GM12874 (cell line): ENCODE data around the gene PCSK5.

Experiments
- CTCF ChIP-seq: IDR thresholded peaks from 2 replicates; pipeline ENCODE4 v1.5.1; 2011; ENCODE audit warnings: low read depth, mild to moderate bottlenecking, control low read depth, low read length, moderate library complexity; ENCODE audit not compliant: insufficient read depth

PCSK5 gene

DNA sequence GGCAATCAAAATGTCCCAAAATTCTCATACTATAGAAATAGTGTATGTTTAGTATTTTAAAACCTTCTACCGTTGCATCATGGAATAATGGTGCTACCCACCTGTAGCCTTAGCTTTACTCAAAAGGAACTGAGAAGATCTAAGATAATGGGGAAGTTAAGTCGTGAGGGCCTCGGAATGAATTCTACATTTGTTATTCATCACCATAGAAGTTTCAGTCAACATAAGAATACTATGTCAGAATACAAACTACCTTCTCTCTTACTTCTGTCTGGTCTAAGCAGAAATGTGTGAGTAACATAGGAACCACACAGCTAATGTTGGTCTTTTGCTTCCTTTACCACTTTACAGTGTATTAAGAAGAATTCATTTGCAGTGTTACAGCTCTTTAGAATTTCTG, 460.5 kb downstream of the PCSK5 start:
- no peak for TF ChIP-seq CTCF

DNA sequence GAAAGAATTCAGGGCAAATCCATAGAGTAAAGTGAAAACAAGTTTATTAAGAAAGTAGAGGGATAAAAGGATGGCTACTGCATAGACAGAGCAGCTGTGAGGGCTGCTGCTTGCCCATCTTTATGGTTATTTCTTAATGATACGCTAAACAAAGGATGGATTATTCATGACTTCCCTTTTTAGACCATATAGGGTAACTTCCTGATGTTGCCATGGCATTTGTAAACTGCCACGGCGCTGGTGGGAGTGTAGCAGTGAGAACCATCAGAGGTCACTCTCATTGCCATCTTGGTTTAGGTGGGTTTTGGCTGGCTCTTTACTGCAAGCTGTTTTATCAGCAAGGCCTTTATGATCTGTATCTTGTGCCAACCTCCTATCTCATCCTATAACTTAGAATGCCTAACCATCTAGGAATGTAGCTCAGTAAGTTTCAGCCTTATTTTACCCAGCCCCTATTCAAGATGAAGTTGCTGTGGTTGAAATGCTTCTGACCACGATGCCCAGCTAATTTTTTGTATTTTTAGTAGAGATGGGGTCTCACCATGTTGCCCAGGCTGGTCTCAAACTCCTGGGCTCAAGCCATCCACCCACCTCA, 461.6 kb downstream of the PCSK5 start:
- no peak for TF ChIP-seq CTCF

- no peak for TF ChIP-seq CTCF
These were observed 462.8 kb downstream of the PCSK5 start for GRCh38 chr9:76353280-76353679.

GRCh38 chr9:76354221-76354620, 463.7 kb downstream of the PCSK5 start:
- no peak for TF ChIP-seq CTCF

GRCh38 chr9:76355886-76356285, 465.4 kb downstream of the PCSK5 start:
- no peak for TF ChIP-seq CTCF

GRCh38 chr9:76357555-76357954, 467.1 kb downstream of the PCSK5 start:
- no peak for TF ChIP-seq CTCF

DNA sequence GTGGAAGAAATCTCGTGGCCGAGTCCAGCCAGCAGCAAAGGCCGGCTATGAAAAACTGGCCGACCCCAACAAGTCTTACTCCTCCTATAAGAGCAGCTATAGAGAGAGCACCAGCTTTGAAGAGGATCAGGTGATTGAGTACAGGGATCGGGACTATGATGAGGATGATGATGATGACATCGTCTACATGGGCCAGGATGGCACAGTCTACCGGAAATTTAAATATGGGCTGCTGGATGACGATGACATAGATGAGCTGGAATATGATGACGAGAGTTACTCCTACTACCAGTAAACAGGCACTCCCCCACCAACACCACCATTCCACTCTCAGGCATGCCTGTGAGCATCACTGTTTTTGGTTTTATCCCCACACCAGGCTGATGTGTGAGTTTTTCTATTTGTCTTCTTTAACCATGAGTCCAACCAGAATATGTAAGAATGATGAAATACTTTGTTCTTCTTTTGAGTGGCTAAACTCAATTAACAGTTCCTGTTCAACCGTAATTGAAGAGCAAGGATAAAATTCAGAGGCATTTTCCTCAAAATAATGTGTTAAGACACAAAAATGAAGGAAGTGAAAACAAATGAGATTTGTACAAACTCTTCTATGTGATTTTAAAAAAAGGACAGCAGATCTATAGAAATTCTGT, 468.3 kb downstream of the PCSK5 start:
- no peak for TF ChIP-seq CTCF
